PFSK-1 (cell line): ENCODE measurements around the gene NOS1.

ENCODE experiments used
- FOXP2 ChIP-seq: optimal IDR thresholded peaks from 2 replicates; pipeline ENCODE3; 2011; ENCODE audit warnings: borderline replicate concordance, control low read depth, inconsistent platforms; ENCODE audit not compliant: insufficient read depth; ENCODE audit errors: extremely low read length, extremely low read depth
- POLR2AphosphoS5 ChIP-seq: IDR thresholded peaks from 2 replicates; pipeline ENCODE4 v1.6.1; 2012; ENCODE audit warnings: low read depth, mild to moderate bottlenecking, control low read depth, low read length, moderate library complexity
- TAF1 ChIP-seq: IDR thresholded peaks from 2 replicates; pipeline ENCODE4 v1.6.1; 2012; ENCODE audit warnings: low read length, control low read depth, borderline replicate concordance; ENCODE audit not compliant: insufficient read depth
- TF ChIP-seq, protein P1 (sequence below), 2 experiments: IDR thresholded peaks; 2 replicates each; pipeline versions ENCODE4 v1.6.1 to v1.8.0; 2011 to 2012; ENCODE audit warnings: low read depth in 2 of 2, low read length in 2 of 2, control low read depth in 1 of 2, inconsistent platforms in 1 of 2, mild to moderate bottlenecking in 1 of 2, moderate library complexity in 1 of 2; ENCODE audit not compliant: insufficient read depth in 1 of 2

DNA sequence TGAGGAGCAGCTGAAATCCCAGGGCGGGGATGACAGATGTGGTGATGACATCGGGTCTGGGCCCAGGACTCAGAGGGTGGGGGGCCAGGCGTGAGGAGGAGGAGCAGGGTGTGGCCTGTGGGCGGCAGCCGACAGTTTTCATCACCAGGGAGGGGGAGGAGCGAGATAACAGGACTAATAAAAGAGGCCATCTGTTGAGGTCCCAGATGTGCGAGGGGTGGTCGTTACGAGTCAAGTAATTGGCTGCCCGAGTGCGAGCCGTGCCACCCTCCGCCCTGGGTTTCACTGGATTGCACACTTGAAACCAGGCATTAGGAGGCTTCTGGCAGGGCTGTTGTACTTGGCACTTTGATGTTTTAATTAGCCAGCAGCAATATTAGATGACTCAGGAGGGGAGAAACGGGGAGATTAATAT, 67.2 kb downstream of the NOS1 start:
- TF ChIP-seq FOXP2 = no peak
- TF ChIP-seq POLR2AphosphoS5 = no peak
- no peak for TF ChIP-seq TAF1
- TF ChIP-seq, protein P1, sequence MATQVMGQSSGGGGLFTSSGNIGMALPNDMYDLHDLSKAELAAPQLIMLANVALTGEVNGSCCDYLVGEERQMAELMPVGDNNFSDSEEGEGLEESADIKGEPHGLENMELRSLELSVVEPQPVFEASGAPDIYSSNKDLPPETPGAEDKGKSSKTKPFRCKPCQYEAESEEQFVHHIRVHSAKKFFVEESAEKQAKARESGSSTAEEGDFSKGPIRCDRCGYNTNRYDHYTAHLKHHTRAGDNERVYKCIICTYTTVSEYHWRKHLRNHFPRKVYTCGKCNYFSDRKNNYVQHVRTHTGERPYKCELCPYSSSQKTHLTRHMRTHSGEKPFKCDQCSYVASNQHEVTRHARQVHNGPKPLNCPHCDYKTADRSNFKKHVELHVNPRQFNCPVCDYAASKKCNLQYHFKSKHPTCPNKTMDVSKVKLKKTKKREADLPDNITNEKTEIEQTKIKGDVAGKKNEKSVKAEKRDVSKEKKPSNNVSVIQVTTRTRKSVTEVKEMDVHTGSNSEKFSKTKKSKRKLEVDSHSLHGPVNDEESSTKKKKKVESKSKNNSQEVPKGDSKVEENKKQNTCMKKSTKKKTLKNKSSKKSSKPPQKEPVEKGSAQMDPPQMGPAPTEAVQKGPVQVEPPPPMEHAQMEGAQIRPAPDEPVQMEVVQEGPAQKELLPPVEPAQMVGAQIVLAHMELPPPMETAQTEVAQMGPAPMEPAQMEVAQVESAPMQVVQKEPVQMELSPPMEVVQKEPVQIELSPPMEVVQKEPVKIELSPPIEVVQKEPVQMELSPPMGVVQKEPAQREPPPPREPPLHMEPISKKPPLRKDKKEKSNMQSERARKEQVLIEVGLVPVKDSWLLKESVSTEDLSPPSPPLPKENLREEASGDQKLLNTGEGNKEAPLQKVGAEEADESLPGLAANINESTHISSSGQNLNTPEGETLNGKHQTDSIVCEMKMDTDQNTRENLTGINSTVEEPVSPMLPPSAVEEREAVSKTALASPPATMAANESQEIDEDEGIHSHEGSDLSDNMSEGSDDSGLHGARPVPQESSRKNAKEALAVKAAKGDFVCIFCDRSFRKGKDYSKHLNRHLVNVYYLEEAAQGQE (IDR thresholded peaks at IDR 0.05; ENCODE audit: insufficient read depth in 1 of 2, low read depth in 2 of 2, low read length in 2 of 2) = no peak
